Activated CD4-positive, alpha-beta T cell treated with anti-CD3 and anti-CD28 coated beads, Interleukin-2, amount 50 U/mL, for 48 hours (primary cell): ENCODE results near the gene SPSB3.

Experiments
- DNase-seq, 2 experiments: peaks; one replicate each; pipeline ENCODE4 v3.0.0-alpha.2; 2020

SPSB3 gene

GRCh38 chr16:1788095-1788707 lies 5.8 kb upstream of the SPSB3 start:
- no peak for DNase-seq

- DNase-seq: no peak
Measured at GRCh38 chr16:1787322-1788094, 5.1 kb upstream of the SPSB3 start.

- DNase-seq: no peak
Measured at GRCh38 chr16:1787056-1787321, 4.6 kb upstream of the SPSB3 start.

GRCh38 chr16:1786242-1787055 lies 4.1 kb upstream of the SPSB3 start:
- DNase-seq: no peak

- no peak for DNase-seq
Measured at GRCh38 chr16:1785846-1786170, 3.4 kb upstream of the SPSB3 start.

- DNase-seq: no peak
Measured at GRCh38 chr16:1784977-1785845, 2.8 kb upstream of the SPSB3 start.

- peak; percentile 35 to 42 for DNase-seq
Measured at GRCh38 chr16:1781758-1782407, 488 bp downstream of the SPSB3 start.

- DNase-seq: no peak
Measured at GRCh38 chr16:1781254-1781653, 1.1 kb downstream of the SPSB3 start.

- DNase-seq: no peak
Measured at GRCh38 chr16:1780677-1781072, 1.7 kb downstream of the SPSB3 start.

- no peak for DNase-seq
Measured at GRCh38 chr16:1779741-1780676, 2.4 kb downstream of the SPSB3 start.

- DNase-seq: no peak
Measured at GRCh38 chr16:1779234-1779701, 3.1 kb downstream of the SPSB3 start.

- no peak for DNase-seq
Measured at GRCh38 chr16:1778200-1779179, 3.9 kb downstream of the SPSB3 start.

GRCh38 chr16:1777375-1778199 lies 4.8 kb downstream of the SPSB3 start:
- no peak for DNase-seq

GRCh38 chr16:1776991-1777374 lies 5.4 kb downstream of the SPSB3 start:
- DNase-seq: no peak

GRCh38 chr16:1776672-1776955 lies 5.8 kb downstream of the SPSB3 start:
- DNase-seq: no peak

GRCh38 chr16:1775846-1776671 lies 6.3 kb downstream of the SPSB3 start:
- DNase-seq: no peak

- no peak for DNase-seq
Measured at GRCh38 chr16:1775006-1775845, 7.1 kb downstream of the SPSB3 start.

- no peak for DNase-seq
Measured at GRCh38 chr16:1774448-1774780, 8.0 kb downstream of the SPSB3 start.
